WERI-Rb-1 (cell line): Measurements from ENCODE around the gene SEPTIN10.

Experiments
- DNase-seq: peaks from one replicate; pipeline ENCODE4 v3.0.0-alpha.2; 2020
- H3K27ac ChIP-seq: fragments of 250-450 bp; sonication (Bioruptor Pico); 2 replicates; pipeline ENCODE4 v1.5.1; 2020; ENCODE audit warnings: mild to moderate bottlenecking, moderate library complexity
- H3K27me3 ChIP-seq: fragments of 250-450 bp; sonication (Bioruptor Pico); 2 replicates; pipeline ENCODE4 v1.5.1; 2021; ENCODE audit warnings: mild to moderate bottlenecking, low read depth, moderate library complexity; ENCODE audit not compliant: insufficient read depth, severe bottlenecking
- H3K36me3 ChIP-seq: fragments of 250-450 bp; sonication (Bioruptor Pico); 2 replicates; pipeline ENCODE4 v1.5.1; 2020; ENCODE audit warnings: mild to moderate bottlenecking, moderate library complexity
- H3K4me3 ChIP-seq: 2 replicates; pipeline ENCODE4 v1.5.1; 2011; ENCODE audit warnings: low read depth, mild to moderate bottlenecking, control low read depth, low read length
- H3K9me3 ChIP-seq: fragments of 250-450 bp; sonication (Bioruptor Pico); 2 replicates; pipeline ENCODE4 v1.5.1; 2021; ENCODE audit warnings: mild to moderate bottlenecking, moderate library complexity; ENCODE audit not compliant: severe bottlenecking
- TF ChIP-seq, protein P1 (sequence below): IDR thresholded peaks from 2 replicates; pipeline ENCODE4 v1.5.1; 2011; ENCODE audit warnings: low read depth, mild to moderate bottlenecking, control low read depth, inconsistent platforms, low read length

SEPTIN10 gene

DNA sequence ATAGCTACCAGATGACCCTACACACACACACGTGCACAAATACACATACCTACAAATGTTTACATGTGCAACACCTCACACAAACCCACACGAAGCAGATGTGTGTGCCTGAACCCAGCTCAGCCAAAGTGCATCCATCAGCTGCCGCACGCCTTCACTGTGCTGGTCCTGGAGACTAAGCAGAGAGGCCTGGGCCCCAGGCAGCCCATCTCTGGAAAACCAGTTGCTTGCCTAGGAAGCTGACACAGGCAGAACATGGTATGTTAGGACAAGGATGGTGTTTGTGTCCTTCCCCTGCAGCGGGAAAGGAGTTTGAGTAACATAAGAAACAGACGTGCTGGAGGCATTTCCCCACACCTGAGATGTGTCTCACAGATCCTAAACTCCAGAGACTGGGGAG is 86.7 kb downstream of the SEPTIN10 start:
- Histone ChIP-seq H3K36me3 (no peaks in the 10 kb centered on the region), H3K27ac (no peak overlapping the region), H3K4me3 (no peak overlapping the region), H3K27me3 (no peaks in the 10 kb centered on the region), H3K9me3 (no peaks in the 10 kb centered on the region)
- no peak for DNase-seq
- TF ChIP-seq, protein P1, sequence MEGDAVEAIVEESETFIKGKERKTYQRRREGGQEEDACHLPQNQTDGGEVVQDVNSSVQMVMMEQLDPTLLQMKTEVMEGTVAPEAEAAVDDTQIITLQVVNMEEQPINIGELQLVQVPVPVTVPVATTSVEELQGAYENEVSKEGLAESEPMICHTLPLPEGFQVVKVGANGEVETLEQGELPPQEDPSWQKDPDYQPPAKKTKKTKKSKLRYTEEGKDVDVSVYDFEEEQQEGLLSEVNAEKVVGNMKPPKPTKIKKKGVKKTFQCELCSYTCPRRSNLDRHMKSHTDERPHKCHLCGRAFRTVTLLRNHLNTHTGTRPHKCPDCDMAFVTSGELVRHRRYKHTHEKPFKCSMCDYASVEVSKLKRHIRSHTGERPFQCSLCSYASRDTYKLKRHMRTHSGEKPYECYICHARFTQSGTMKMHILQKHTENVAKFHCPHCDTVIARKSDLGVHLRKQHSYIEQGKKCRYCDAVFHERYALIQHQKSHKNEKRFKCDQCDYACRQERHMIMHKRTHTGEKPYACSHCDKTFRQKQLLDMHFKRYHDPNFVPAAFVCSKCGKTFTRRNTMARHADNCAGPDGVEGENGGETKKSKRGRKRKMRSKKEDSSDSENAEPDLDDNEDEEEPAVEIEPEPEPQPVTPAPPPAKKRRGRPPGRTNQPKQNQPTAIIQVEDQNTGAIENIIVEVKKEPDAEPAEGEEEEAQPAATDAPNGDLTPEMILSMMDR: no peak

DNA sequence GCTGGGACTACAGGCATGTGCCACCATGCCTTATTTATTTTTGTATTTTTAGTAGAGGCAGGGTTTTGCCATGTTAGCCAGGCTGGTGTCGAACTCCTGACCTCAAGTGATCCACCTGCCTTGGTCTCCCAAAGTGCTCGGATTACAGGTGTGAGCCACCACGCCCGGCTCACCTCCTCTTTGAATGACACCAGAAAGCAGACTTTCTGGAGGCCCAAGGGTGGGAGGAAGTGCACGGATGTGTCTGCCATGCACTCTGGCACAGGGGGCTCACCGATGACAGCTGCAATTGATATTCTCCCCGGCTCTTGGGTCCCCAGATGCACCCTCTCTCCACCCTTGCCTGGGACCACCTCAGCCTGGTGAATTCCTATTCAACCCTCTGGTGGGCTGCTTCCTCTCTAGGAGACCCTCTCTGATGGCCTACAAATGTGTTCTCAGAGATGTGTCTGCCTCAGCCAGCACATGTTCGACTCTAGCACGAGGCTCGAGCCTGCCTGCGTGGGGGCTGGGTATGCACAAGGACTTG is 87.3 kb downstream of the SEPTIN10 start:
- Histone ChIP-seq H3K27ac (no peak overlapping the region), H3K9me3 (no peaks in the 10 kb centered on the region), H3K4me3 (no peak overlapping the region), H3K36me3 (no peaks in the 10 kb centered on the region), H3K27me3 (no peaks in the 10 kb centered on the region)
- TF ChIP-seq, protein P1: no peak
- DNase-seq: no peak

DNA sequence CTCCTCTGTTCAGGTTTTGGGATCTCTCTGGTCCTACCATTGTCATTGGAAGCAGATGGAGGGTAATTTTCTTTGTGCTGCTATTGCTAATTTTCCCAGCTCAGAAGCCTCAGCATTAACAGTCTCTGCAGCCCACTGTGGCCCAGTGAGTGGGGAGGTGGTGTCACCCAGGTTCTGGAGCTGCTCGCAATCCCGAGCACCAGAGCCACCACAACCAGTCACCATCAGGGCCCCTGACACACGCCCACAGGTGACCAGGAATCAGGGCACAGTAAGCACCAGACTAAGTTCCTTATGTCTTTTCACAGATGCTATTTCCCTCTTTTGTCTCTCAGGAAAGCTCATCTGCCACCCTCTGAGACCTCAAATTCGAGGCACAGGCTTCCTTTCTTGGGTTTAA is 87.9 kb downstream of the SEPTIN10 start:
- H3K4me3 ChIP-seq: no peak overlapping the region
- DNase-seq: no peak
- H3K9me3 ChIP-seq: no peaks in the 10 kb centered on the region
- no peak overlapping the region for H3K27ac ChIP-seq
- no peaks in the 10 kb centered on the region for H3K36me3 ChIP-seq
- TF ChIP-seq, protein P1: no peak
- no peaks in the 10 kb centered on the region for H3K27me3 ChIP-seq

DNA sequence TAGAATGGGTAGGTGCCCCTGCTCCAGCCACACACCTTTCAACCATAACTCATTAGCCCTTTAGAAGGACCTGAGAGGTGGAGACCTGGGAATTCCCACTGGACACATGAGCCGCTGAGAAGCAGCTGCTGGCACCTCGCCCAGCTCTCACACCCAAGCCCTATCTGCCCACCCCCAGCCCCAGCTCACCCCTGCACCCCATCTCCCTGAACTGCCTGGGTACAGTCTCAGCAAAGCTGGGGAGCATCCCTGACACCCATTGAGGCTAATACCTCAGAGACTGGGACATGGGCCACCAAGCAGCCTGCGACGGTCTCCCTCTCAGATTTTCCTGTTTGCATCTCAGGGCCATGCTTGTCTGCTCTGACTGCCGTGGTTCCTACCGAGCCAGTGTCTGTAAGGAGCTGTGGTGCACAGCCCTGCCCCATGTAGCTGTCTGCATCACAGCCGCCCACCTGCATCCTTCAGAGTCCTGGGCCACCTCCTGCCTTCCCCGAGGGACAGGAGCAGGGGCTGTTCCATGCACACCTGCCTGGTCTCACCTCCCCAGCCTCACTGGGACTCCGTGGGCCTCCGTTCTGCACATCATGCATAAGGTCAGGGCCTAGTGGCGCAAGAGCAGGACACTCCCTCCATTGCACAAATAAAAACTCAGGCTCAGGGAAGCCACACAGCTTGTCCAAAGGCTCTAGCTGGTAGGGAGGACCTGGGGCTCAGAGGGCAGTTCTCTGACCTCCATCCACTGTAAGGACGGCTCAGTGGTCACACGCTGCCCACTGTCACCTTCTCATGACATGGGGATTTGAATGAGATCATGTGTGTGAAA is 90.0 kb downstream of the SEPTIN10 start:
- Histone ChIP-seq H3K27me3 (no peaks in the 10 kb centered on the region), H3K27ac (no peak overlapping the region), H3K36me3 (no peaks in the 10 kb centered on the region), H3K4me3 (no peak overlapping the region), H3K9me3 (no peaks in the 10 kb centered on the region)
- DNase-seq: no peak
- TF ChIP-seq, protein P1: no peak

DNA sequence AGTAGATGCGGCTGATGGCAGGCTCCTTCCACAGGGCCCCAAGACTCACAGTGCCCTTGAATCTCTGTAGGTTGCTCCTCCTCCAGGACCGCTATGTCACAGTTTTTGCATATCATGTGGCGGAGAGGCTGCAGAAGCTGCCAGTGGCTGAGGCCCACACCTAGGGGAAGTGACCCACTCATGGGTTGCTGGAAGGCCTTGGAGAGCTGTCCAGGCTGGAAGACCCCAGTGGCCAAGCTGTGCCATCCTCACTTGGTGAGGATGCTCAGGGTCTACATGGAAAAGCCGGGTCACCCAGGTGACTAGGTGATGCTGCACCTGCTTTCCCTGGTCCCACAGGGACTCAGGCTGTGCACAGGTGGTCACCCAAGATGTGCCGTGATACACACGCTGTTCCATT is 90.6 kb downstream of the SEPTIN10 start:
- no peak for DNase-seq
- Histone ChIP-seq H3K36me3 (no peaks in the 10 kb centered on the region), H3K27ac (no peak overlapping the region), H3K9me3 (no peaks in the 10 kb centered on the region), H3K27me3 (no peaks in the 10 kb centered on the region), H3K4me3 (no peak overlapping the region)
- TF ChIP-seq, protein P1: no peak

DNA sequence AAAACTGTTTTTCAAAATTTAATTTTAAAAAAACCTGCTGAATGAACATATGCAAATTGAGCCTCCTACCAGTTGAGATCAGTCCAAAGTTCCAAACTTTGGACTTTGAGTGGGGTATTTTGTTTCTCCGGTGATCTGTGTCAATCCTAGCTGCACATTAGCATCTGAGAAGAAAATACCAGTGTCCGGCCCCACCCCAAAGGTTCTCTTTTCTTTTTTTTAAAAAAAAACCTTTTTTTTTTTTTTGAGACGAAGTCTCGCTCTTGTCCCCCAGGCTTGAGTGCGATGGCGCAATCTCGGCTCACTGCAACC is 91.7 kb downstream of the SEPTIN10 start:
- Histone ChIP-seq H3K4me3 (no peak overlapping the region), H3K9me3 (no peaks in the 10 kb centered on the region), H3K36me3 (no peaks in the 10 kb centered on the region), H3K27ac (no peak overlapping the region), H3K27me3 (no peaks in the 10 kb centered on the region)
- TF ChIP-seq, protein P1: no peak
- no peak for DNase-seq
